HG03139 (cell line): ENCODE measurements around the gene FAM181A.

ENCODE experiments used
- ATAC-seq: cut with Tn5 transposase; IDR thresholded peaks from one replicate; pipeline ENCODE4 v1.9.1; 2021; ENCODE audit not compliant: unreplicated experiment

The FAM181A gene

GRCh38 chr14:93903342-93904184 lies 23.6 kb upstream of the FAM181A start:
- ATAC-seq: no peak

- ATAC-seq: no peak
Measured at GRCh38 chr14:93905623-93906022, 21.5 kb upstream of the FAM181A start.

- ATAC-seq: no peak
Measured at GRCh38 chr14:93906341-93907329, 20.5 kb upstream of the FAM181A start.

- ATAC-seq: no peak
Measured at GRCh38 chr14:93909429-93910128, 17.6 kb upstream of the FAM181A start.

GRCh38 chr14:93911975-93912615 lies 15.0 kb upstream of the FAM181A start:
- no peak for ATAC-seq

GRCh38 chr14:93912782-93913181 lies 14.4 kb upstream of the FAM181A start:
- no peak for ATAC-seq

- no peak for ATAC-seq
Measured at GRCh38 chr14:93914278-93914677, 12.9 kb upstream of the FAM181A start.

GRCh38 chr14:93915070-93915705 lies 12.0 kb upstream of the FAM181A start:
- no peak for ATAC-seq

GRCh38 chr14:93915800-93916199 lies 11.3 kb upstream of the FAM181A start:
- no peak for ATAC-seq

- no peak for ATAC-seq
Measured at GRCh38 chr14:93916498-93916897, 10.6 kb upstream of the FAM181A start.

- ATAC-seq: no peak
Measured at GRCh38 chr14:93917141-93917540, 10.0 kb upstream of the FAM181A start.

- no peak for ATAC-seq
Measured at GRCh38 chr14:93921001-93921806, 5.9 kb upstream of the FAM181A start.

- no peak for ATAC-seq
Measured at GRCh38 chr14:93923626-93924025, 3.5 kb upstream of the FAM181A start.

- ATAC-seq: no peak
Measured at GRCh38 chr14:93924592-93925355, 2.4 kb upstream of the FAM181A start.

GRCh38 chr14:93925374-93925895 lies 1.7 kb upstream of the FAM181A start:
- ATAC-seq: no peak

- ATAC-seq: no peak
Measured at GRCh38 chr14:93926245-93926872, 785 bp upstream of the FAM181A start.

GRCh38 chr14:93927800-93928145 lies 629 bp downstream of the FAM181A start:
- ATAC-seq: no peak
